ENCODE results near the gene CLEC10A.
"Not testable (repeated sequence)": the region's sequence is repeated elsewhere in the genome, so short reads cannot be mapped to it uniquely, and the experiment has no call there.

The CLEC10A gene

GRCh38 chr17:7079581-7080455, at the start of gene CLEC10A:
CLEC10A (minus strand) TSS chr17:7080251; CDS start chr17:7078812, 1,439 bp downstream.
- no peak for DNase-seq (ENCODE audit: low read depth, low spot score)

- no peak for DNase-seq (ENCODE audit: low read depth, low spot score)
These were observed 49.3 kb upstream of the CLEC10A start for GRCh38 chr17:7129311-7129710.

- DNase-seq (ENCODE audit: low read depth, low spot score) = no peak
These were observed 48.1 kb upstream of the CLEC10A start for GRCh38 chr17:7128160-7128559.

- DNase-seq (ENCODE audit: low read depth, low spot score) = not testable (repeated sequence)
These were observed 47.5 kb upstream of the CLEC10A start for GRCh38 chr17:7127501-7127900.

- DNase-seq (ENCODE audit: low read depth, low spot score) = not testable (repeated sequence)
These were observed 46.3 kb upstream of the CLEC10A start for GRCh38 chr17:7126386-7126785.

GRCh38 chr17:7124923-7125322, 44.9 kb upstream of the CLEC10A start:
- DNase-seq (ENCODE audit: low read depth, low spot score) = no peak

GRCh38 chr17:7123844-7124243, 43.8 kb upstream of the CLEC10A start:
- no peak for DNase-seq (ENCODE audit: low read depth, low spot score)

- DNase-seq (ENCODE audit: low read depth, low spot score) = no peak
These were observed 42.3 kb upstream of the CLEC10A start for GRCh38 chr17:7122381-7122780.

GRCh38 chr17:7120635-7121034, 40.6 kb upstream of the CLEC10A start:
- DNase-seq (ENCODE audit: low read depth, low spot score) = not testable (repeated sequence)

- no peak for DNase-seq (ENCODE audit: low read depth, low spot score)
These were observed 40.1 kb upstream of the CLEC10A start for GRCh38 chr17:7120123-7120522.

GRCh38 chr17:7119314-7119713, 39.3 kb upstream of the CLEC10A start:
- no peak for DNase-seq (ENCODE audit: low read depth, low spot score)

- DNase-seq (ENCODE audit: low read depth, low spot score) = no peak
These were observed 35.0 kb upstream of the CLEC10A start for GRCh38 chr17:7114875-7115614.

GRCh38 chr17:7114241-7114874, 34.3 kb upstream of the CLEC10A start, which contains the start of gene ASGR2:
ASGR2 (minus strand) TSS chr17:7114822; CDS start chr17:7114240, 582 bp downstream.
- no peak for DNase-seq (ENCODE audit: low read depth, low spot score)

- no peak for DNase-seq (ENCODE audit: low read depth, low spot score)
These were observed 33.4 kb upstream of the CLEC10A start for GRCh38 chr17:7113273-7114071.

- no peak for DNase-seq (ENCODE audit: low read depth, low spot score)
These were observed 32.6 kb upstream of the CLEC10A start for GRCh38 chr17:7112510-7113108.

- DNase-seq (ENCODE audit: low read depth, low spot score) = no peak
These were observed 31.9 kb upstream of the CLEC10A start for GRCh38 chr17:7111784-7112509.

- no peak for DNase-seq (ENCODE audit: low read depth, low spot score)
These were observed 30.7 kb upstream of the CLEC10A start for GRCh38 chr17:7110617-7111306.

GRCh38 chr17:7109461-7110322, 29.6 kb upstream of the CLEC10A start:
- no peak for DNase-seq (ENCODE audit: low read depth, low spot score)

- no peak for DNase-seq (ENCODE audit: low read depth, low spot score)
These were observed 28.9 kb upstream of the CLEC10A start for GRCh38 chr17:7108981-7109380.
